Kidney (tissue), 11 donors: Measurements from ENCODE around the gene PDE4DIP. TPM values are rescaled to one million over a fixed set of nuclear protein-coding genes. Genes with fewer than 3 reads are reported as not detected.
"Not testable (repeated sequence)": the region's sequence is repeated elsewhere in the genome, so short reads cannot be mapped to it uniquely, and the experiment has no call there.

Experiments
- DNase-seq, 5 donors: peaks; one replicate each; pipeline ENCODE4 v3.0.0-alpha.2; 2013 to 2020
- FAIRE-seq: peaks from 2 replicates; lab custom pipeline; 2012; peaks lifted over from hg19 to GRCh38; lab: Jason Lieb, UNC
- H3K27ac ChIP-seq, 2 donors: one replicate each; pipeline ENCODE4 v1.7.0; 2013; ENCODE audit warnings: low read depth in 2 of 2, low read length in 2 of 2, inconsistent platforms in 1 of 2
- H3K27me3 ChIP-seq: one replicate; pipeline ENCODE4 v1.7.1; 2013; ENCODE audit warnings: low read length, inconsistent platforms; ENCODE audit not compliant: control insufficient read depth, insufficient read depth
- H3K36me3 ChIP-seq, 3 donors: one replicate each; pipeline versions ENCODE4 v1.7.0 to v1.7.1; 2013; ENCODE audit warnings: low read length in 3 of 3, control low read depth in 1 of 3, inconsistent platforms in 1 of 3; ENCODE audit not compliant: insufficient read depth in 3 of 3, control insufficient read depth in 2 of 3
- H3K4me1 ChIP-seq, 3 donors: one replicate each; pipeline versions ENCODE4 v1.7.0 to v1.7.1; 2013; ENCODE audit warnings: low read length in 3 of 3, inconsistent platforms in 1 of 3, low read depth in 1 of 3; ENCODE audit not compliant: control insufficient read depth in 2 of 3, insufficient read depth in 2 of 3
- H3K4me3 ChIP-seq, 3 donors: one replicate each; pipeline versions ENCODE4 v1.7.0 to v1.8.1; 2013; ENCODE audit warnings: low read length in 3 of 3, control low read depth in 1 of 3, inconsistent platforms in 1 of 3
- H3K9ac ChIP-seq, 3 donors: one replicate each; pipeline versions ENCODE4 v1.7.0 to v1.7.1; 2013; ENCODE audit warnings: low read length in 3 of 3, control low read depth in 1 of 3, inconsistent platforms in 1 of 3
- H3K9me3 ChIP-seq, 3 donors: one replicate each; pipeline versions ENCODE4 v1.7.0 to v1.7.1; 2013; ENCODE audit warnings: low read length in 3 of 3, control low read depth in 1 of 3, inconsistent platforms in 1 of 3; ENCODE audit not compliant: control insufficient read depth in 2 of 3, insufficient read depth in 1 of 3
- intact Hi-C: fragments of 100-400 bp; cut with DNase I; formaldehyde crosslinking; loops from one replicate; pipeline ENCODE4 v1.11.1; 2022
- polyA plus RNA-seq: library from polyadenylated mRNA; stranded (reverse); fragments of 350-450 nt; fragmentation: Illumina TruSeq; extraction: RNeasy Lipid Tissue Mini Kit (QIAGEN cat#74804); gene quantifications from one replicate; pipeline ENCODE4 v1.2.3, GENCODE V29; 2014; ENCODE audit warnings: low read depth, low replicate concordance; ENCODE audit not compliant: insufficient read depth
- total RNA-seq: library from RNA; stranded (reverse); fragmentation: NEBNext Ultra II Directional; extraction: Animal tissue kit (Norgen Biotek cat#: 25700); gene quantifications from one replicate; pipeline ENCODE4 v1.2.1, GENCODE V29; 2021
- donor health status: control.
- donor health status: control.
- donor health status: DM: yes; HTN: yes; CAD: no.
- donor health status: Normal renal cell carcinoma (clear cell type).

The PDE4DIP gene
- total and polyA plus RNA-seq, 2 donors from 2014 or later = 50.1 to 148 TPM

GRCh38 chr1:148894360-148895352 lies 50.4 kb downstream of the PDE4DIP start:
- FAIRE-seq, DNase-seq, H3K36me3 ChIP-seq, H3K4me3 ChIP-seq, H3K9me3 ChIP-seq, H3K27me3 ChIP-seq, H3K9ac ChIP-seq, intact Hi-C loops, H3K4me1 ChIP-seq, H3K27ac ChIP-seq: not testable (repeated sequence)

GRCh38 chr1:148900026-148900425 lies 55.8 kb downstream of the PDE4DIP start:
- H3K36me3 ChIP-seq, DNase-seq, FAIRE-seq, H3K4me3 ChIP-seq, H3K27me3 ChIP-seq, intact Hi-C loops, H3K9ac ChIP-seq, H3K27ac ChIP-seq, H3K4me1 ChIP-seq, H3K9me3 ChIP-seq: not testable (repeated sequence)

DNA sequence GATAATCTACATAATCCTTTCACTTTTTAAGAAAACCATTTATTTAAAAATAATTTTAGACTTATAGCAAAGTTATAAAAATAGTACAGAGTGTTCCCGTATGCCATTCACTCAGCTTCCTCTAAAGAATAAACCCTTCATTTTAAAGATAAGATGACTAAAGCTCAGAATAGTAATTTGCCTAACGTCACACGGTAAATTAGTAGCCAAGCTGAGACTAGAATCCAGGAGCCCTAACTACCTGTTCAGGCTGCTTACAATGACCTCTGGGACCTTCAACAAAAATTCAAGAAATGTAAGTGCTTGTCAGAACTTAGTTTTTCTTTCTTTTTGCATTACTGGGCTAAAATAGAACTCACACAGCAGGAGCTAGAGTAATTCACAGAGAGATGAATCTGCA lies 56.5 kb downstream of the PDE4DIP start:
- H3K9me3 ChIP-seq, intact Hi-C loops, DNase-seq, H3K9ac ChIP-seq, H3K4me1 ChIP-seq, FAIRE-seq, H3K4me3 ChIP-seq, H3K36me3 ChIP-seq, H3K27ac ChIP-seq, H3K27me3 ChIP-seq: not testable (repeated sequence)

- intact Hi-C loops, H3K9ac ChIP-seq, FAIRE-seq, H3K27me3 ChIP-seq, H3K27ac ChIP-seq, H3K36me3 ChIP-seq, H3K4me3 ChIP-seq, DNase-seq, H3K4me1 ChIP-seq, H3K9me3 ChIP-seq: not testable (repeated sequence)
Observed at GRCh38 chr1:148901150-148901952, 57.1 kb downstream of the PDE4DIP start.

DNA sequence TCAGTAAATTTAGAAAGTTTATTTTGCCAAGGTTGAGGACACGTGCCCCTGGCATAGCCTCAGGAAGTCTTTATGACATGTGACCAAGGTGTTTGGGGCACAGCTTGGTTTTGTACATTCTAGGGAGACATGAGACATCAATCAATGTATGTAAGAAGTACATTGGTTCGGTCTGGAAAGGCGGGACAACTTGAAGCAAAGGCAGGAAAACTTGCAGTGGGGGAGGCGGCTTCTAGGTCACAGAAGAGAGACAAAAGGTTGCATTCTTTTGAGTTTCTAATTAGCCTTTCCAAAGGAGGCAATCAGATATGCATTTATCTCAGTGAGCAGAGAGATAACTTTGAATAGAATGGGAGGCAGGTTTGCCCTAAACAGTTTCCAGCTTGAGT lies 57.7 kb downstream of the PDE4DIP start:
- H3K27ac ChIP-seq, intact Hi-C loops, H3K27me3 ChIP-seq, H3K9ac ChIP-seq, DNase-seq, H3K36me3 ChIP-seq, H3K9me3 ChIP-seq, FAIRE-seq, H3K4me1 ChIP-seq, H3K4me3 ChIP-seq: not testable (repeated sequence)

GRCh38 chr1:148909219-148909826 lies 65.1 kb downstream of the PDE4DIP start:
- H3K4me3 ChIP-seq, H3K9ac ChIP-seq, H3K36me3 ChIP-seq, H3K9me3 ChIP-seq, DNase-seq, H3K27me3 ChIP-seq, H3K27ac ChIP-seq, intact Hi-C loops, FAIRE-seq, H3K4me1 ChIP-seq: not testable (repeated sequence)

GRCh38 chr1:148911303-148911928 lies 67.2 kb downstream of the PDE4DIP start:
- intact Hi-C loops, H3K27ac ChIP-seq, H3K27me3 ChIP-seq, H3K36me3 ChIP-seq, H3K9ac ChIP-seq, H3K4me1 ChIP-seq, H3K9me3 ChIP-seq, H3K4me3 ChIP-seq, DNase-seq, FAIRE-seq: not testable (repeated sequence)
